ENCODE results near the gene CAPZA3. TPM values are rescaled to one million over a fixed set of nuclear protein-coding genes. Genes with fewer than 3 reads are reported as not detected.
"Not testable (repeated sequence)": the region's sequence is repeated elsewhere in the genome, so short reads cannot be mapped to it uniquely, and the experiment has no call there.

The CAPZA3 gene
- total and polyA plus RNA-seq, 5 donors: not detected

DNA sequence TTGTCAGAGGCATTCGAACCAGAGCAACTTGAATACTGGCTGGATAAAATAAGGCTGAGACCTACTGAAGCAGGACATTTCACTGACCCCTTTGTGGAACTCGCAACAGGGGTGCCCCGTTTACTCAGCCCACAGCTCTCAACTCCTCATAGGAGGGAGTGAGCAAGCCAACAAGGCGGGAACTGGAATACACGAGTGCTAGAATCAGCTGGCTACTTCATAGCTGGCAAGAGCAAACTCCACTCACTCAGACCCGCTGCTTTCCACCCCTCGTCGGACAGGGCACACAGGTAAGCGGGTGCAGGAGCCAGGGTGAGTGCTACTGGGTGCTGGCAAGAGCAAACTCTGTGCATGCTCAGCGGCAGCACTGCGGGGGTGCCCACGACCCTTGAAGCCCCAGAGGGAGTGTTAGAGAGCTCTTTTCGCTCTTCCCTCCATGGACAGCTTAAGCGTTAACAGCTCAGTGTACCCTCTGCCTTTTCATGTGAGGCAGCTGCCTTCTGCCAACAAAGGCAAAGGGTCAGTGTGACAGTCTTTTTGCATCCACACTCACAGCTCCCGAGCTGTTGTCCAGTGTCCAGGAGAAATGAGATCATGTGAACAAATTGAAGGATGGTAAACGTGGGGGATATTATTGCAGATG is 15.7 kb downstream of the CAPZA3 start:
- DNase-seq (peak; percentile 19 to 69 (median 62)), ATAC-seq (peak; percentile 88 to 90)
- H3K4me3 ChIP-seq (ENCODE audit: low read length): no peak overlapping the region
- 37% methylated on average over 16 of the region's 16 CpGs for WGBS
- peaks cover 4% of the 10 kb centered on the region for H3K4me1 ChIP-seq (ENCODE audit: control insufficient read depth, insufficient read depth, low read length)
- H3K27me3 ChIP-seq (ENCODE audit: control insufficient read depth, insufficient read depth): no peaks in the 10 kb centered on the region
- H3K27ac ChIP-seq (ENCODE audit: low read length): peak overlapping the region; percentile 94
- intact Hi-C loops (cut with DNase I): no loop called here
- H3K9me3 ChIP-seq (ENCODE audit: control insufficient read depth, low read length): no peaks in the 10 kb centered on the region

DNA sequence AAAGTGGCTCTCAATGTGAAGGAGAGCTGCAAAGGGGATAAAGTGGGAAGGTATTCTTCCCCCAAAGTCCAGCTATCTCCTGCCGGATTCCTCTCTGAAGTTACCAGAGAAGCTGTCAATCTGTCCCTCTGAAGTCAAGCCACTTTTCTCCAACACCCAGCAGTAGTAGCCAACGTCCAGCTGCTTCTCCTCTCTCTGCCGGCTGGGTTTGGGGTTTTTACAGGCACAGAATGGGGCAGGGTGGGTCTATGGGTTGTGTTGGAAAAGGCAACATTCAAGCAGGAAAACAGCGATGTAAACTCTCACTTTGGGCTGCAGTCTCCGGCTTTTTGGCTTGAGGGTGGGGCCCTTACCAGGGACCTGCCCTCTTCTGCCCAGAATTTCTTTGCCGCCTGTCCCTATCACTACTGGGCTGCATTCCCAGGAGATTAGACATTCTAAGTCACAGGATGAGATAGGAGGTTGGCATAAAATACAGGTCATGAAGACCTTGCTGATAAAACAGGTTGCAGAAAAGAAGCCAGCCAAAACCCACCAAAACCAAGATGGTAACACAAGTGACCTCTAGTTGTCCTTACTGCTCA is 16.3 kb downstream of the CAPZA3 start:
- H3K9me3 ChIP-seq (ENCODE audit: control insufficient read depth, low read length): no peaks in the 10 kb centered on the region
- peaks cover 5% of the 10 kb centered on the region for H3K4me1 ChIP-seq (ENCODE audit: control insufficient read depth, insufficient read depth, low read length)
- intact Hi-C loops (cut with DNase I): no loop called here
- DNase-seq: peak in 1 of 3 donors; percentile 18
- no peak overlapping the region for H3K4me3 ChIP-seq (ENCODE audit: low read length)
- peak; percentile 71 to 72 for ATAC-seq
- no peaks in the 10 kb centered on the region for H3K27me3 ChIP-seq (ENCODE audit: control insufficient read depth, insufficient read depth)
- WGBS: 46% methylated on average over 6 of the region's 6 CpGs
- peak overlapping the region; percentile 82 for H3K27ac ChIP-seq (ENCODE audit: low read length)

DNA sequence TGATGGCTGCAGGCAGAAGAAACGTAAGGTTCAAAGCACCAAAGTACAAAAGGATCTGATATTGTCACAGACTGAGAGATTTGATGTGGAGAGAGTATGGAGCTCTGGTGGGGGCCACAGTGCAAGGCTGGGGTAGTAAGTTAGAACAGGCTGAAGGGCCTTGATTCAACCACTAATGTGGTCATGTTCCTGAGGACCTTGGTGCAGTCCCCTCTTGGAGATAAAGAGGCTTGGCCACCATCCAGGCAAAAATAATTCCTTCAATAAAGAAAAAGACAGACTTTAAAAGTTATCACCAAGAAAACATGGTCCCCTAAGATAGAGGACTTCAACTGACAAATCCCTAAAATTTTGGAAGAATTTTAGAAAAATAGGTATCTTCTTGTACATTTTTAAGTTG is 17.4 kb downstream of the CAPZA3 start:
- no peaks in the 10 kb centered on the region for H3K27me3 ChIP-seq (ENCODE audit: control insufficient read depth, insufficient read depth)
- no peaks in the 10 kb centered on the region for H3K9me3 ChIP-seq (ENCODE audit: control insufficient read depth, low read length)
- ATAC-seq (no peak), DNase-seq (no peak)
- no peak overlapping the region for H3K4me3 ChIP-seq (ENCODE audit: low read length)
- peak overlapping the region; percentile 17 for H3K27ac ChIP-seq (ENCODE audit: low read length)
- 80% methylated on average over 1 of the region's 1 CpG for WGBS
- peaks cover 5% of the 10 kb centered on the region for H3K4me1 ChIP-seq (ENCODE audit: control insufficient read depth, insufficient read depth, low read length)
- intact Hi-C loops (cut with DNase I): no loop called here

DNA sequence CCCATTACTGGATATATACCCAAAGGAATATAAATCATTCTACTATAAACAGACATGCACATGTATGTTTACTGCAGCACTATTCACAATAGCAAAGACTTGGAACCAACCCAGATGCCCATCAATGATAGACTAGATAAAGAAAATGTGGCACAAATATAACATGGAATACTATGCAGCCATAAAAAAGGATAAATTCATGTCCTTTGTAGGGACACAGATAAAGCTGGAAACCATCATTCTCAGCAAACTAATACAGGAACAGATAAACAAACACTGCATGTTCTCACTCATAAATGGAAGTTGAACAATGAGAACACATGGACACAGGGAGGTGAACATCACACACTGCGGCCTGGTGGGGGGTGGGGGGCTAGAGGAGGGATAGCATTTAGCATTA is 28.6 kb downstream of the CAPZA3 start:
- ATAC-seq; intact Hi-C loops (cut with DNase I); H3K27ac ChIP-seq (ENCODE audit: low read length); H3K4me3 ChIP-seq (ENCODE audit: low read length); DNase-seq; H3K9me3 ChIP-seq (ENCODE audit: control insufficient read depth, low read length); H3K27me3 ChIP-seq (ENCODE audit: control insufficient read depth, insufficient read depth); H3K4me1 ChIP-seq (ENCODE audit: control insufficient read depth, insufficient read depth, low read length): not testable (repeated sequence)
- 47% methylated on average over 1 of the region's 1 CpG for WGBS

DNA sequence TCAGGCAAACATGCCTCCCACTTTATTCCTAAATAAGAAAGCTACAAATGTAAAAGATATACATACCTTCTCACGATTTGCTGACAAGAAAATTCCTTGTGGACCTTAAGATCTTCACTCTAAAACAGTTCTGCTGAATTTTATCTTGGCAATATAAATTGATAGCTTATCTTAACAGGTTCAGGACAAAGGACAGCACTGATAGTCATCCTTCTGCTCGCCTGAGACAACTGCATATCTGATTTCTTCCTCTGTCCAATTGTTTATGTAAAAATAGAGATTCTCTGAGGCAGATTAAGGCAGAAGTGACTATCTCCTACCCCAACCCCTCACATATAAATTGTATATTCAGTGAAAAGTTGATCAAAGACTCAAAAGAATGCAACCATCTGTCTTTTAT is 44.9 kb downstream of the CAPZA3 start:
- intact Hi-C loops (cut with DNase I): no loop called here
- no peak overlapping the region for H3K27ac ChIP-seq (ENCODE audit: low read length)
- no peaks in the 10 kb centered on the region for H3K27me3 ChIP-seq (ENCODE audit: control insufficient read depth, insufficient read depth)
- no peaks in the 10 kb centered on the region for H3K4me1 ChIP-seq (ENCODE audit: control insufficient read depth, insufficient read depth, low read length)
- H3K9me3 ChIP-seq (ENCODE audit: control insufficient read depth, low read length): no peaks in the 10 kb centered on the region
- no peak overlapping the region for H3K4me3 ChIP-seq (ENCODE audit: low read length)
- 53% methylated on average over 2 of the region's 2 CpGs for WGBS
- ATAC-seq (no peak), DNase-seq (no peak)

DNA sequence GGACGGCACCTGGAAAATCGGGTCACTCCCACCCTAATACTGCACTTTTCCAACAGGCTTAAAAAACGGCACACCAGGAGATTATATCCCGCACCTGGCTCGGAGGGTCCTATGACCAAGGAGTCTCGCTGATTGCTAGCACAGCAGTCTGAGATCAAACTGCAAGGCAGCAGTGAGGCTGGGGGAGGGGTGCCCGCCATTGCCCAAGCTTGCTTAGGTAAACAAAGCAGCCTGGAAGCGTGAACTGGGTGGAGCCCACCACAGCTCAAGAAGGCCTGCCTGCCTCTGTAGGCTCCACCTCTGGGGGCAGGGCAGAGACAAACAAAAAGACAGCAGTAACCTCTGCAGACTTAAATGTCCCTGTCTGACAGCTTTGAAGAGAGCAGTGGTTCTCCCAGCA is 47.5 kb downstream of the CAPZA3 start:
- H3K9me3 ChIP-seq (ENCODE audit: control insufficient read depth, low read length); H3K27me3 ChIP-seq (ENCODE audit: control insufficient read depth, insufficient read depth); intact Hi-C loops (cut with DNase I); H3K4me1 ChIP-seq (ENCODE audit: control insufficient read depth, insufficient read depth, low read length); H3K4me3 ChIP-seq (ENCODE audit: low read length); DNase-seq; ATAC-seq; H3K27ac ChIP-seq (ENCODE audit: low read length): not testable (repeated sequence)
- 95% methylated on average over 8 of the region's 8 CpGs for WGBS

Other genes with a start within 250 kb of the CAPZA3 start
- 1 to 10 TPM in 1 of 4 donors, under 1 TPM in 2, not detected in 1; 0.47 to 1.3 (median 0.97) TPM for gene PLCZ1, start 107 bp upstream of the CAPZA3 start, total RNA-seq
- 0.34 TPM for gene PLCZ1, start 107 bp upstream of the CAPZA3 start, polyA plus RNA-seq

All from right cardiac atrium (tissue), 5 donors.